ENCODE results near the gene BMX.
A peak's percentile ranks its signal among the peaks of the same experiment; 100 is the strongest.

Gene BMX

DNA sequence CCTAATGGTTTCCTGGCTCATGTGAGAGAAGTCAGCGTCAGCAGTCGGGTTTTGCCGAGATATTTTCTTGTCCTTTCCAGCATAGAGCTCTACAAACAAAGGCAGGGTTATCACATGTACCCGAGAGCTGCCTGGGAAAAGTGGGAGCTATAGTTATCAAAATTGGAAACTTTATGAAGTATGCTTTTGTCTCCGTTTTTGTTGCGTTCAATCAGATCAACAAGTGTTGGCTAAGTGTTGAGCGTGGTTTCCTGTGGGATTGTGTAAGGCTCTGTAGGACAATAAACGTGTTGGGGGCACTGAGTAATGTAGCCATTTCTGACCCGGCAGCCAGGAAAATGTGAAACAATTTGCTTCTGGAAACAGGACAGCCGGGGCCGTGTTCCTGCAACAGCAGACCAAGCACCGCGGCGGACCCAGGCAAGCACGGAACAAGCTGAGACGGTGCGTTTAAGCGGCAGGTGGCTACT, at the start of gene BMX:
Gene BMX, plus strand, starts transcription at position 311 of the 470 bp plus-strand sequence. CDS start 7,547 bp downstream, outside the sequence.
- no peak for DNase-seq (ENCODE audit: insufficient read length, low spot score)
- FAIRE-seq = no peak

- FAIRE-seq (no peak), DNase-seq (ENCODE audit: insufficient read length, low spot score) (no peak)
These were observed 48.7 kb upstream of the BMX start for GRCh38 chrX:15451913-15452312.

DNA sequence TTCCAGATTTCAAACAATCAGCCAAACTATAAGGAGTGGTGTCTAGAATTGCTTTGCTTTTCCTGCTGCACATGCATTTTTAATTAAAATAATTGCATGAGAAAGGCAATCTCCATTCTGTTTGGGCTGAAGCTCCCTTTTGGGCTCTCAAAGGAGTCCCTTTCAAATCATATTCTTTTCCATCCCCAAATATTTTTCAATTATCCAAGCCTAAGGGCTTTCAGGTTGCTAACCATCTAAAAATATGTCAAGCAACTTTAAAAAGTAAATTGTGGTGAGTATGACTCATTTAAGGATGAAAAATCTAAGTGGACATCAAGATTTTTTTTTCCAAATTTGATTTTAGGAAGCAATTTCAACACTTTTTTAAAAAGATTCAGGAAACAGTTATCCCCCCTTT, 35.9 kb upstream of the BMX start:
- no peak for FAIRE-seq
- no peak for DNase-seq (ENCODE audit: insufficient read length, low spot score)

DNA sequence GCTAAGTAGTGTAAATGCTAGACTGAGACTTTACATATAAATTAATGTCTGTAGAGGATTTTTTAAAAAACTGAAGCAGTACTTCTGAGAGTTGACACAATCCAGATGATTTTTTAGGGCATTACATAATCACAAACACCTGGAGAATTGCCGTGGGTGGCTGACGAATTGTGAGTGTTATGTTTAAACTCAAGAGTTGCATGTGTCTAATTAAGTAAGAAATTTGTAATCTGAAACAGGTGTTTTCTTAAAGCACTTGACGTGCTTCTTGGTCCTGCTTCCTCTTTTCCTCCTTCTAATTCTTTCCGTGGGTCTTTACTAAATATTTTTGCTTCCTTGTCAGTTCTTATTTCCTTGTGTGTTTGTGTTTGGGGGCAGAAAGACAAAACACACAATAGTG, 35.3 kb upstream of the BMX start:
- DNase-seq (ENCODE audit: insufficient read length, low spot score) (no peak), FAIRE-seq (no peak)

DNA sequence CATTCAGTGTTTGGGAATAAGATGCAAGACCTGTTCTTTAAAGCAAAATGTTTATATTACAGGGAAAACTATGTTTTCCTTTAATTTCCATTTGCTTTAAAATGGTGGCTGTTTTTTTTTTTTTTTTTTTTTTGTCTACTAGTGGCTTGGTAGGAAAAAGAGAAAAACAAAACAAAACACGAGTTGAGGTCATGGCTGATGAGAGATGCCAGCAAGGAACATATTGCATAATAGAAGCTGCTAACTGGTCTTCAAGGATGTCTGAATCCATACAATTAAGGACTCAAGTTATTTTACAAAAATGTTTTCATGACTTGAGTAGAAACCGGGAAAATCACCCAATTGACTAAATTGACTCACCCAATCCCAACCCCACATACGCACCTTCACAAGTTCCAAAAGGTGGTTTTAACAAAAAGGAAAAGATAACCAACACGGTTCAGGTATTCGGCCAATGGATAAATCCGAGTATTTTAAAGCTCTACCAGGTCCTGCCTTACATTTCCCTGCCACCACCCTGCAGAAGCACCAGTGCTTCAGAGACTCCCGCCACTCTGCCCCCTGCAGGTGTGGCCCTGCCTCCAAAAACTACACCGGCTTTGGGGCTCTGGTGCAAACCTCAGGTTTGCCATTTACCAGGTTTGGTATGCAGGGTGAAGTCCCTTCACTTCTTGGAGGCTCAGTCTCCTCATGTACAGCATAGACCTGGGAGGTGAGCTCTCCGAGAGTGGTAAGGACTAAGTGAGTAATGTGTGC, 34.5 kb upstream of the BMX start:
- FAIRE-seq (no peak), DNase-seq (ENCODE audit: insufficient read length, low spot score) (no peak)

- DNase-seq (ENCODE audit: insufficient read length, low spot score) = peak; percentile 13
- FAIRE-seq = peak; percentile 69
These were observed 32.6 kb upstream of the BMX start for GRCh38 chrX:15468036-15468435.

GRCh38 chrX:15469613-15470012, 31.0 kb upstream of the BMX start:
- no peak for DNase-seq (ENCODE audit: insufficient read length, low spot score)
- no peak for FAIRE-seq

DNA sequence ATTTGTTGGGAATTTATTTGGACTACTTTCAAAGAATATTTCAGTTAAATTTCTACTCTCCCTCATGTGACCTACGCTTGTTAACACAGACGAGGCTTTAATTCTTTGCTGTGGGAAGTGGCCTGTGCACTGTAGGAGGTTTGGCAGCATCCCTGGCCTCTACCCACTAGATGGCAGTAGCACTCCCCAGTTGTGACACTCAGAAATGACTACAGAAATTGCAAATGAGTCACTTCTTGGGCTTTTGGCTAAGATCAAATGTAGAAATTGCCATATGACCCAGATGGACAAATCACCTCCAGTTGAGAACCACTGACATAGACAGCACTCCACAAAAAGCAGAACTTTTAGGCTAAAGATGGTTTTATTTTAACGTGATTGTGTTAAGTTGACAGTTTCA, 29.6 kb upstream of the BMX start:
- peak; percentile 70 for FAIRE-seq
- DNase-seq (ENCODE audit: insufficient read length, low spot score) = peak; percentile 45

GRCh38 chrX:15472531-15472930, 28.1 kb upstream of the BMX start:
- DNase-seq (ENCODE audit: insufficient read length, low spot score) = no peak
- FAIRE-seq = no peak

DNA sequence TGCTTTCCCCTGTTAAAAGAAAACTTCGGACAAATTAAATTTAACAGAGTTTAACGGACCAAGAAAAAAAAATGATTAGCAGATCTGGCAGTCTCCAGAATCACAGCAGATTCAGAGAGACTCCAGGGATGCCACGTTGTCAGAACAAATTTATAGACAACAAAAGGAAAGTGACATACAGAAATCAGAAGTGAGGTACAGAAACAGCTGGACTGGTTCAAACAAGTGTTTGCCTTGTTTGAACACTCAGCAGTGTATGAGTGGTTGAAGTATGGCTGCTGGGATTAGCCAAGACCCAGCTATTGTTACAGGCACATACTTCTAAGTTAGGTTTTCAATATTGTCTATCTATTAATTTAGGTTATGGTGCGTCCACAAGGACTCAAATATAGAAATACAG, 26.6 kb upstream of the BMX start:
- DNase-seq (ENCODE audit: insufficient read length, low spot score) (no peak), FAIRE-seq (no peak)

- no peak for FAIRE-seq
- DNase-seq (ENCODE audit: insufficient read length, low spot score) = no peak
These were observed 25.6 kb upstream of the BMX start for GRCh38 chrX:15475021-15475420.

DNA sequence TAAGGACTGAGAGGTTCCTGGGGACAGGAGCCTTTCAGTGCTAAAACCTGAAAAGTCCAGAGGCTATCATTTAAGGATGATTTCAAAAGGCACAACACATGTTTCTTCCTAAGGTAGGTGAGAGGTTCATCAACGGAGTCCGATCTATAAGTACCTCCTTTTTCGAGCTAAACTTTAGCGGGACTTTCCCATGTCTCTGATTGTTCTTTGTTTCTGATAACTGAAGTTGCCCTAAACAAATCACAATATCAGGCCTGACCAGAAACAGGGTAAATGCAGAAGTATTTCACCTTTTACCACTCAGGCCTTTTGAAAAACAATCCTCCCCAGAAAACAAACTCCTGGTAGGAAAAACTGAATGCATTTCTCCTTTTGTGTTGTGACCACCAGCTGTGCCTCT, 25.1 kb upstream of the BMX start:
- DNase-seq (ENCODE audit: insufficient read length, low spot score) (no peak), FAIRE-seq (no peak)

- FAIRE-seq (no peak), DNase-seq (ENCODE audit: insufficient read length, low spot score) (no peak)
These were observed 16.7 kb upstream of the BMX start for GRCh38 chrX:15483891-15484290.

- no peak for DNase-seq (ENCODE audit: insufficient read length, low spot score)
- no peak for FAIRE-seq
These were observed 8.1 kb upstream of the BMX start for GRCh38 chrX:15492469-15492868.

GRCh38 chrX:15493118-15493962, 7.3 kb upstream of the BMX start, which contains the start of gene PIR:
Gene PIR (minus strand): TSS chrX:15493333. CDS start chrX:15491257, 2,076 bp downstream.
- FAIRE-seq = peak; percentile 80
- peak; percentile 74 for DNase-seq (ENCODE audit: insufficient read length, low spot score)

GRCh38 chrX:15495801-15496200, 4.8 kb upstream of the BMX start:
- FAIRE-seq = no peak
- DNase-seq (ENCODE audit: insufficient read length, low spot score) = no peak

DNA sequence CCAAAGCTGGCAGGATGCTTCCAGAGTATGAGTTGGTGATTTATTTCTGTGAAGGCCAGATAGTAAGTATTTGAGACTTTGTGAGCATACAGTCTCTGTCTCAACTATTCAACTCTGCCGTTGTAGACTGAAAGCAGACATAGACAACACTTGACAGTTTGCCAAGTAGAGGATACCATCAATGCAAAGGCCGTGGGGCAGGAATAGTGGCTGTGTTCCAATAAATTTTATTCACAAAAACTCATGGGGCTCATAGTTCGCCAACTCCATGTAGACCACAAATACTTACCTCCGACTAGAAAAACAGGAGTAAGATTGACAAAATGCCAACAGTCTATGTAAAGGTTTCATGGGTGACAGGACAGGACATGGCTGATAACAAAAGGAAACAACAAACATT, 3.8 kb upstream of the BMX start:
- no peak for DNase-seq (ENCODE audit: insufficient read length, low spot score)
- FAIRE-seq = no peak

GRCh38 chrX:15497865-15498264, 2.7 kb upstream of the BMX start:
- FAIRE-seq (no peak), DNase-seq (ENCODE audit: insufficient read length, low spot score) (peak; percentile 67)

- no peak for FAIRE-seq
These were observed 1.9 kb upstream of the BMX start for GRCh38 chrX:15498741-15499140.

GRCh38 chrX:15499976-15500375, 631 bp upstream of the BMX start:
- FAIRE-seq (no peak), DNase-seq (ENCODE audit: insufficient read length, low spot score) (no peak)

More at GRCh38 chrX:15498741-15499140, 1.9 kb upstream of the BMX start:
- no peak for DNase-seq (ENCODE audit: insufficient read length, low spot score)

GRCh38 chrX:15501506-15501905, 899 bp downstream of the BMX start:
- no peak for FAIRE-seq
- no peak for DNase-seq (ENCODE audit: insufficient read length, low spot score)

DNA sequence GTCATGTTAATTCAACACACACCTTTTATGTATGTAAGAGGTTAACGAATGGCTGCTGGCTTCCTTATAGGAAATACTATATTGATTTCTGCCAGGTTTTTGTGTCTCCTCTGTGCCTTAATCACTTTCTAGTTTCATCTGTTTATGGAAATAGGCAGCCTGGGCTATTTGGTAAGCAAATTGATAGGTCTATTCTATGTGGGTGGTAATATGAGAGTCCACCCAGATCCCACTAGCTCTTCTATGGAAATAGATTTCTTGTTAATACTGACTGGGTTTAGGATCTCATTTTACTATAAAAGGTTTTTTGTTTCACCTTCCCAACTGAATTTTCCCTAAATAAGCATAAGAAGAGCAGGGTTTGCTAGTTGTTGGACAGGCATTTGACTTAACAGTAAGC, 4.1 kb downstream of the BMX start:
- FAIRE-seq = no peak

More for the DNA sequence above, 4.1 kb downstream of the BMX start:
- DNase-seq (ENCODE audit: insufficient read length, low spot score) = no peak
